ENCODE measurements around the gene PTK7. TPM values are rescaled to one million over a fixed set of nuclear protein-coding genes. Genes with fewer than 3 reads are reported as not detected.
A peak's percentile ranks its signal among the peaks of the same experiment; 100 is the strongest.
"Not testable (repeated sequence)": the region's sequence is repeated elsewhere in the genome, so short reads cannot be mapped to it uniquely, and the experiment has no call there.

Gene PTK7
- total RNA-seq, 1 experiment from 2014 or later, result 257 TPM

- no peak for DNase-seq (ENCODE audit: low spot score)
- in situ Hi-C loops (cut with HindIII; ENCODE audit: low sequenced_read_pairs), result no loop called here
These were observed 27.3 kb downstream of the PTK7 start for GRCh38 chr6:43103253-43103876.

DNA sequence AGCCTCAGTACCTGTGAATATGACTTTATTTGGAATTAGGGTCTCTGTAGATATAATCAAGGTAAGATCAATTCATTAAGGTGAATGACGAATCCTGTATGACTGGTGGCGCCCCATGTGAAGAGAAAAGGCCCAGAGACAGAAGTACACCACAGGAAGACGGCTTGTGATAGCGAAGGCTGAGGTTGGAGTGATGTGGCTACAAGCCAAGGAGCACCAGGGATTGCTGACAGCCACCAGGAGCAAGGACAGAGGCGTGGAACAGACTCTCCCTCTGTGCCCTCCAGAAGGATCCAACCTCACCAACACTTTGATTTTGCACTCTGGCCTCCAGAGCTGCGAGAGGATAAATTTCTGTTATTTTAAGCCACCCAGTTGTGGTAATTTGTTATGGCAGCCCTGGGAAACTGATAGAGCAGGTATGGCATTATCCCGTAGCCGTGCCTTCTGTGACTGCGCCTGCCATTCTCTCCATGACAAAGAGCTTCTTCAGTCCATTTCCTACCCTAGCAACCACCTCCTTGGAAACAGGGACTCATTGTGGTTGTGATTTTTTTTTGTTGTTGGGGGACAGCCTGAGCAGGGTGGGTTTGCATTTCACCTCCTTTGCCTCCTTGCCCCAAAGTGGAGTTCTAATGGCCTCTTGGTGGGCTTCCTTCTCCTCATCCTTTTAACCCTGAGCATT is 29.6 kb downstream of the PTK7 start:
- DNase-seq (ENCODE audit: low spot score), result no peak
- in situ Hi-C loops (cut with HindIII; ENCODE audit: low sequenced_read_pairs), result no loop called here

DNA sequence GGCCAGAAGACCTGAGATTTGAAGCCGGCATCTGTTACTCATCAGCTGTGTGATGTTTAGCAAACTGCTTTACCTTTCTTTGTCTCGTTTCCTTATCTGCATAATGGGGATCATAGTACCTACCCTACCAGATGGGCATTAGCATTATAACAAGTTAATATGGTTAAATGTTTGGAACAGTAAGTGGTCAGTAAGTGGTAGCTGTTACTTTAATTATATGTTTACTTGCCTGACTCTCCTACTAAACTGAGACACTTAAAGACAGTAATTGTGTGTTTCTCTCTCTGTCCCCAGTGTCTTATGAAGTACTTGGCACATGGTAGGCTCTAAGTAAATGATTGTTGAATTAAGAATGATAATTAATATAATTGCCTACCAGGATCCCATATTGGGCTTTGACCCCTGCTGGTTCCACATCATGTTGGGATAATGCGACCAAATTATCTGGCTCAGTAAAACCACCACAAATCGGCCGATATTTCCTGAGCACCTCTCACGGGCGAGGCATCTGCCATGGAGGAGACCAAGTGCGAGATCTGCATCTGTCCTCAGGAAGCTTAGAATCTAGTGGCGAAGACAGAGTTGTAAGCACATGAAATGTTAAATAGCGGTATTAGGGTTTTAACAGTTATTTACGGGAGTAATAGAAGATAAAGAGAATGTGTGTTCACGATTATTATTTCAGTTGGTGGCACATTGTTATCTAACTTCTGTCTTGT is 31.4 kb downstream of the PTK7 start:
- DNase-seq (ENCODE audit: low spot score), result no peak
- in situ Hi-C loops (cut with HindIII; ENCODE audit: low sequenced_read_pairs), result no loop called here

DNA sequence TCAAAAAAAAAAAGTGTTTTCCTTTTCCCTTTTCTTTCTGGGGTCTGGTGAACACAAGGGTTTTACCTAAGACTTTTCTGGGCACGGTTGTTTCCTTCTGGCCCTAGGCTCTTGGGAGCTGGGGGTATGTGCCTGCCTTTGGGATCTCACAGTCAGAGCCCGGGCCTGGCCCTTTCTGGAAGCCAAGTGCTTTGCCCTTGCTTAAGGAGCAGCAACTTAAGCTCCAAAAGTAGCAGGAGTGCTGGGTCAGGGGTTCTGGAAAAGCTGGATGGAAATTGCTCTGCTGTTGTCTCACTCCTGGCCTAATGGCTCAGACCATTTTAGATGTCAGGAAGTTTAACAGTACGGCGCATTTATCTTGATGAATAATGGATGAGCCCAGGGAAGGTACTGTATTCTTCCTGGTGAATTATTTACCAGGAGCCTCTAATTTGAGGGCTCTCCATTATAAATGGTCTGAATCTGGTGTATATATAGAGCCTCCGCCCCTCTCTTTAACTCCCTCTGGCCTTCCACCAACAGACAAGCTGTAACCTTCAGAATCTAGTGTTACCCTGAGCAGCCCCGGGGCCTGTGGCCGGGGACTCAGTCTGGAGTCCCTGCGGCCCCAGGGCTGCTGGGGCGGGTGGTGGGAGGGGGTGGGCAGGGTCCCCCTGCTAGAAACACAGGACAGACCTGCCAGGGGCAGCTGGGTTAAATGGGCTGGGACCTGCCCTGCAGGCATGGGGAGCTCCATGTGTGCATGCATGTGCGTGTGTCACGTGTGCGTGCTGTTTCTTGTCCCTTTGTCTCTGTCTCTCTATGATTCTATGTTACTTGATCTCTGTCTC is 37.5 kb downstream of the PTK7 start:
- in situ Hi-C loops (cut with HindIII; ENCODE audit: low sequenced_read_pairs), result no loop called here
- no peak for DNase-seq (ENCODE audit: low spot score)

GRCh38 chr6:43115365-43115764 is 39.3 kb downstream of the PTK7 start:
- no peak for DNase-seq (ENCODE audit: low spot score)

DNA sequence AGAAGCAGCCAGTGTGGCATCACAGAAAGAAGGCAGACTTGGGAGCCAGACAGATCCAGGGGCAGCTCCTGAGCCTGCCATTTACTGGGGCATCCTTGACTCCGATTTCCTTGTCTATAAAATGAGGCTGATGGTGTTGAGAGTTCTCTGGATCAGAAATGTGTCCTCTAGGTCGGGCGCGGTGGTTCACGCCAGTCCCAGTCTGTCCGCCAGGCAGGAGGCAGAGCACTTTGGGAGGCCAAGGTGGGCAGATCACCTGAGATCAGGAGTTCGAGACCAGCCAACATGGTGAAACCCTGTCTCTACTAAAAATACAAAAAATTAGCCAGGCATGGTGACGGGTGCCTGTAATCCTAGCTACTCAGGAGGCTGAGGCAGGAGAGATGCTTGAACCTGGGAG is 41.4 kb downstream of the PTK7 start:
- in situ Hi-C loops (cut with HindIII; ENCODE audit: low sequenced_read_pairs); DNase-seq (ENCODE audit: low spot score): not testable (repeated sequence)

More at GRCh38 chr6:43115365-43115764, 39.3 kb downstream of the PTK7 start:
- in situ Hi-C loops (cut with HindIII; ENCODE audit: low sequenced_read_pairs), result no loop called here

- no peak for DNase-seq (ENCODE audit: low spot score)
- in situ Hi-C loops (cut with HindIII; ENCODE audit: low sequenced_read_pairs), result no loop called here
These were observed 43.4 kb downstream of the PTK7 start for GRCh38 chr6:43119482-43119881.

GRCh38 chr6:43120101-43120763 is 44.1 kb downstream of the PTK7 start:
- no peak for DNase-seq (ENCODE audit: low spot score)
- in situ Hi-C loops (cut with HindIII; ENCODE audit: low sequenced_read_pairs), result no loop called here

DNA sequence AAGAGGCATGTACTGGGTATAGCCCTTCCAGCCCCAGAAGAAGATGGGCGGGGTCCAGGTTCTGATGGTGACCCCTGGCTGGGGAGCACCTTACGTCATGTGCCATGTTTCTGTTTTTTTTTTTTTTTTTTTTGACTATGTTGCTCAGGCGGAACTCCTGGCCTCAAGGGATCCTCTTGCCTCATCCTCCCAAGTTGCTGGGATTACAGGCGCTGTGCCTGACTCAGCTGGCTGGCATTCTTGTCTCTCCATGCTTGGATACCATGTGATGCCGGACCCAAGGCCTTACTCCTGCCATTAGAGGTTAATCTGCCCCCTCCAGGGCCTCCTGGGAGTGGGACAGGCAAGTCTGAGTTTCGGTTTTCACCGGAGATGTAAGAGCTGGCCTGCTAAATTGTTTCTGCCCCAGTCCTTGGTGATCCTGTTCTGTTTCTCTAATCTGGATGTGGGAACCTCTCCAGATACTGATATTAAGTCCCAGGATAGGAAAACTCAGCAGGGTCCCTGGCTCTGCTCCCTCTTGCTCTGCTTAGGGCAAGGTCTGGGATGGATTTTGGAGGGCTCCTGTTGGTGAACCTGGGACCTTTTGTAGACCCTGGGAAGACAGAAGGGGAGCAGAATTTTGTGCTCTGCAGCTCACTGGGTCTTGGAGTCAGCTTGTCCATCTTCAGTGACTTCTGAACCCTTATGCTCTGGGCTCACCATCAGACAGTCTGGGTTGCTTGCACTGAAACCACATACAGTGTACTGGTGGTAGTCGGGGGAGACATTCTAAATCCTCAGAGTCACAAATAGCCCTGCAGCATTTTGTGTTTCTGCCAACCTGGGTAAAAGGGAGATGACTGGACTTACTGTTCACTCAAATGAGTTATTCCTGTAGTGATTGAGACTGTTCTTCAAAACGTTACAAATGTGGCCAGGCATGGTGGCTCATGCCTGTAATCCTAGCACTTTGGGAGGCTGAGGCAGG is 45.1 kb downstream of the PTK7 start:
- DNase-seq (ENCODE audit: low spot score), result peak; percentile 43
- in situ Hi-C loops (cut with HindIII; ENCODE audit: low sequenced_read_pairs), result no loop called here

- in situ Hi-C loops (cut with HindIII; ENCODE audit: low sequenced_read_pairs), result no loop called here
- DNase-seq (ENCODE audit: low spot score), result no peak
These were observed 46.0 kb downstream of the PTK7 start for GRCh38 chr6:43122146-43122545.

DNA sequence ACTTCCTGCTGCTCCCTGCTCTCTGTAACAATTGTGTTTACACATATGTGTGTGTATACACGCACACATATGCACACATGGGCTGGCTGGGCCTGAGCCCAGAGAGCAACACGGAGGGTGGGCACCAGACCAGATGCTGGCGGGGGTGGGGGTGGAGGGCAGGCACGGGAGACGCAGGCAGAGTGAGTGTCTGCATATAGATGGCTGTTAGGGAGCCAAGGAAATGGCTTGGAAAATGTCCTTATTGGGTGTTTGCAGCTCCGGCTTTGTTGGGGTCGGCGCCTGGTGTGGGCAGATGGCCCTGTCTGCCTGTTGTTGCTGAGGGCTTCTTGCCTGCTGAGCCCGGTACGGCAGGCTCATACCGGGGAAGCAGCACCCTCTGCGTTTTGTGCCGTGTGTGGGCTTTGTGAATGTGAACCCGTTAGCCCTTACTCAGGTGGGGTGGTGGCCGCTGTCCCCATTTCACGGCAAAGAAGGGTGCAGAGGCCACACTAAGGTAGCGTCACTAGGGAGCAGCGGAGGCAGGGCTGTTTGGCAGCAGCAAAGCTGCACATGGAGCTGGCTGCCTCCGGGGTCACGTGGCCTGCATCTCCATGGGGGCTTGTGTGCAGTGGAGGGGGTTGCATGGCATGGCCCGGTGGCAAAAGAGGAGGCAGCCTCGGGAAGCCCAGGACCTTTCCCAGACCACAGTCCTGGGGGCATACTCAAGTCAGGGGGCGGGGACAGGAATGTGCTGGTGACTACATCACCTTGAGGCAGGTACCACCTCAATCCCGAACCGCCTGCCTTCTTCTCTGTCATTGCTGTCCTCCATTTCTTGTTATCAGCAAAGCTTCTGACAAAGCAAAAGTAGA is 47.6 kb downstream of the PTK7 start:
- DNase-seq (ENCODE audit: low spot score), result peak; percentile 71
- in situ Hi-C loops (cut with HindIII; ENCODE audit: low sequenced_read_pairs), result no loop called here

- no peak for DNase-seq (ENCODE audit: low spot score)
- in situ Hi-C loops (cut with HindIII; ENCODE audit: low sequenced_read_pairs), result no loop called here
These were observed 48.4 kb downstream of the PTK7 start for GRCh38 chr6:43124481-43124880.

- DNase-seq (ENCODE audit: low spot score), result no peak
- in situ Hi-C loops (cut with HindIII; ENCODE audit: low sequenced_read_pairs), result no loop called here
These were observed 49.0 kb downstream of the PTK7 start for GRCh38 chr6:43125119-43125518.

DNA sequence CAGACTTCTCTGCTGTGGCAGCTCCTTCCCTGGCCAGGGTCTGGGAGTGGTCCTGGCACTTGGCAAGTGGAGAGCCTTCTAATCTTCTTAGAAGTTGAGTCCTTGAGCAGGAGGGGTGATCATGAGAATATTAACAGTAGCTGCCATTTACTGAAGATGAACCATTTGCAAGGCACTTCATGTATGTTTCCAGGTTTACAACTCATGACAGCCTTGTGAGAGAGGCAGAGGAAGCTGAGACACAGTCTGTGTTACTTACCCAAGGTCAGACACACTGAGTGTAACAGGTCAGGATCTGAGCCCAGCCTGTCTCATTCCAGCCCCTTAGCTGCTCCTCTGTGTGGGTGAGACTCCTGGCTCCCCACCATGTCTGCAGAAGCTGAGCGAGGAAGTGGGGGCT is 49.4 kb downstream of the PTK7 start:
- in situ Hi-C loops (cut with HindIII; ENCODE audit: low sequenced_read_pairs), result no loop called here
- DNase-seq (ENCODE audit: low spot score), result no peak

- DNase-seq (ENCODE audit: low spot score), result no peak
- in situ Hi-C loops (cut with HindIII; ENCODE audit: low sequenced_read_pairs), result no loop called here
These were observed 51.1 kb downstream of the PTK7 start for GRCh38 chr6:43127180-43127579.

DNA sequence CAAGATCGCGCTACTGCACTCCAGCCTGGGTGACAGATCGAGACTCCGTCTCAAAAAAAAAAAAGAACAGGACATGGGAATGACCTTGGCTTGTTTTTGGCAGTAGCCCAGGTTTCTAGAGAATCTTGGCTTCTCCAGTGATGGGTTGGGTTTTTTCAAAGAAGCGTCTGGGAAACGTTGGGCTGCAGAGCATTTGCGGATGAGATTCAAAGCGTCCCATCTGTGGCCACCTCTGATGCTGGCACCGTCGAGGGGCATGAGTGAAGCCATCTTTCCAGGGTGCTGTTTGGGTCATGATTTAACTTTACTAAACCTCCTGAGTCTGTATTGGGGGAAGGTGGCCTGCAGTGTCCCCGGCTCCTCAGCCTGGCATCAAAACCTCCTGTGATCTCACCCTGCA is 51.8 kb downstream of the PTK7 start:
- in situ Hi-C loops (cut with HindIII; ENCODE audit: low sequenced_read_pairs), result no loop called here

GRCh38 chr6:43128926-43129325 is 52.8 kb downstream of the PTK7 start:
- in situ Hi-C loops (cut with HindIII; ENCODE audit: low sequenced_read_pairs), result no loop called here
- DNase-seq (ENCODE audit: low spot score), result no peak

More for the DNA sequence above, 51.8 kb downstream of the PTK7 start:
- no peak for DNase-seq (ENCODE audit: low spot score)
